OCI-LY7 (cell line): Measurements from ENCODE around the gene SLAMF7.

Source experiments
- EZH2phosphoT487 ChIP-seq: fragments of 200-600 bp; sonication (generic); IDR thresholded peaks from 2 replicates; pipeline ENCODE4 v1.6.1; 2018; ENCODE audit warnings: low read depth, borderline replicate concordance, mild to moderate bottlenecking, mixed run types, antibody characterized with exemption, low read length, moderate library complexity, mixed read lengths
- TF ChIP-seq, protein P1 (sequence below): fragments of 200-600 bp; sonication (generic); conservative IDR thresholded peaks from 2 replicates; pipeline ENCODE4 v1.5.1; 2014; ENCODE audit warnings: mild to moderate bottlenecking, antibody characterized with exemption, low read length, moderate library complexity, mixed read lengths

DNA sequence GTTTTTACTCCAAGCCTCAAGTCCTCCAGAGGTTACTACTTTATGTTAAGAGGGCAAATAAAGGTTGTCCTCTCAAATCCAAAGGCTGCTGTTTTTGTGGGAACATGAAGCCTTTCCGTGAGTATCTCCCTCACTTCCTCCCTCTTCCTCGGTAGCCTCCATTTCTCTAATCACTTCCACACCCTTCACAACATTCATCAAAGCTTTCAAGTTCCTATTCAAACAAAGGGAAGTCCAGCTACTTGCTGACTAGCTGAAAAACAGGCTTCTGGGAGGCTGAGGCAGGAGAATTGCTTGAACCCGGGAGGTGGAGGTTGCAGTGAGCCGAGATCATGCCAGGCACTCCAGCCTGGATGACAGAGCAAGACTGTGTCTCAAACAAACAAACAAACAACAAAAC, 20.8 kb upstream of the SLAMF7 start:
- TF ChIP-seq, protein P1, sequence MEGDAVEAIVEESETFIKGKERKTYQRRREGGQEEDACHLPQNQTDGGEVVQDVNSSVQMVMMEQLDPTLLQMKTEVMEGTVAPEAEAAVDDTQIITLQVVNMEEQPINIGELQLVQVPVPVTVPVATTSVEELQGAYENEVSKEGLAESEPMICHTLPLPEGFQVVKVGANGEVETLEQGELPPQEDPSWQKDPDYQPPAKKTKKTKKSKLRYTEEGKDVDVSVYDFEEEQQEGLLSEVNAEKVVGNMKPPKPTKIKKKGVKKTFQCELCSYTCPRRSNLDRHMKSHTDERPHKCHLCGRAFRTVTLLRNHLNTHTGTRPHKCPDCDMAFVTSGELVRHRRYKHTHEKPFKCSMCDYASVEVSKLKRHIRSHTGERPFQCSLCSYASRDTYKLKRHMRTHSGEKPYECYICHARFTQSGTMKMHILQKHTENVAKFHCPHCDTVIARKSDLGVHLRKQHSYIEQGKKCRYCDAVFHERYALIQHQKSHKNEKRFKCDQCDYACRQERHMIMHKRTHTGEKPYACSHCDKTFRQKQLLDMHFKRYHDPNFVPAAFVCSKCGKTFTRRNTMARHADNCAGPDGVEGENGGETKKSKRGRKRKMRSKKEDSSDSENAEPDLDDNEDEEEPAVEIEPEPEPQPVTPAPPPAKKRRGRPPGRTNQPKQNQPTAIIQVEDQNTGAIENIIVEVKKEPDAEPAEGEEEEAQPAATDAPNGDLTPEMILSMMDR, result no peak
- TF ChIP-seq EZH2phosphoT487, result no peak
